ENCODE results near the gene NEGR1. TPM values are rescaled to one million over a fixed set of nuclear protein-coding genes. Genes with fewer than 3 reads are reported as not detected.

Gene NEGR1
- total RNA-seq, 2 experiments from 2014 or later, result not detected

DNA sequence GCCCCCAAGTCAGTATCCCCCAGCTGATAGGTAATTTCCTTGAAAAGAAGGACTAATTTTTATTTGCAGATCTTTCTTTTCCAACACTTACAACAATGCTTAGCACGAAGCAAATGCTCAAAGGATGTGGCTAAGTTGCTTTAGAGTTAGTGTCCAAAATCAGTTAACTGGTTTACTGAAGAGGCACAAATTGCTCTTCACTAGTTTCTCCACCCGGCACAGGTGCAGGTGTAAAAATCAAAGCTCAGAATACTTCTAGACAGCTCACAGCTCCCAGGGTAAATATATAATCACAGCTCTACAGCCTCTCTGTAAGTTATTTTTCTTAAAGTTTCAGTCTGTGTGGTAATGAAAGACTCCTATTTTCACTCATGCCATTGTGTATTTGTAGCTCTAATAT, 361.8 kb downstream of the NEGR1 start:
- BruUV-seq (replicated peaks), result no TSS peak
- Histone ChIP-seq H2AFZ (ENCODE audit: low read length) (no peak overlapping the region), H3K4me3 (ENCODE audit: low read depth, low read length, poor library complexity, severe bottlenecking) (no peak overlapping the region), H3K27ac (ENCODE audit: low read depth, low read length, poor library complexity, severe bottlenecking) (no peak overlapping the region), H3K4me1 (ENCODE audit: insufficient read depth, low read length, poor library complexity, severe bottlenecking) (no peaks in the 10 kb centered on the region), H4K20me1 (ENCODE audit: insufficient read depth, low read length) (no peaks in the 10 kb centered on the region), H3K4me2 (ENCODE audit: low read length) (no peak overlapping the region), H3K36me3 (ENCODE audit: insufficient read depth, low read length) (no peaks in the 10 kb centered on the region), H3K9me2 (ENCODE audit: insufficient read depth, low read length) (no peaks in the 10 kb centered on the region), H3K9me3 (ENCODE audit: low read length) (no peaks in the 10 kb centered on the region), H3K79me2 (ENCODE audit: insufficient read depth, low read depth, low read length) (no peaks in the 10 kb centered on the region)
- no peak for TF ChIP-seq EZH2phosphoT487 (IDR thresholded peaks at IDR 0.05; ENCODE audit: borderline replicate concordance, low read depth, low read length)
- TF ChIP-seq, protein P1, sequence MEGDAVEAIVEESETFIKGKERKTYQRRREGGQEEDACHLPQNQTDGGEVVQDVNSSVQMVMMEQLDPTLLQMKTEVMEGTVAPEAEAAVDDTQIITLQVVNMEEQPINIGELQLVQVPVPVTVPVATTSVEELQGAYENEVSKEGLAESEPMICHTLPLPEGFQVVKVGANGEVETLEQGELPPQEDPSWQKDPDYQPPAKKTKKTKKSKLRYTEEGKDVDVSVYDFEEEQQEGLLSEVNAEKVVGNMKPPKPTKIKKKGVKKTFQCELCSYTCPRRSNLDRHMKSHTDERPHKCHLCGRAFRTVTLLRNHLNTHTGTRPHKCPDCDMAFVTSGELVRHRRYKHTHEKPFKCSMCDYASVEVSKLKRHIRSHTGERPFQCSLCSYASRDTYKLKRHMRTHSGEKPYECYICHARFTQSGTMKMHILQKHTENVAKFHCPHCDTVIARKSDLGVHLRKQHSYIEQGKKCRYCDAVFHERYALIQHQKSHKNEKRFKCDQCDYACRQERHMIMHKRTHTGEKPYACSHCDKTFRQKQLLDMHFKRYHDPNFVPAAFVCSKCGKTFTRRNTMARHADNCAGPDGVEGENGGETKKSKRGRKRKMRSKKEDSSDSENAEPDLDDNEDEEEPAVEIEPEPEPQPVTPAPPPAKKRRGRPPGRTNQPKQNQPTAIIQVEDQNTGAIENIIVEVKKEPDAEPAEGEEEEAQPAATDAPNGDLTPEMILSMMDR (conservative IDR thresholded peaks at IDR 0.05; ENCODE audit: low read length), result no peak
- no peak for DNase-seq (ENCODE audit: low spot score)
- ChIA-PET POLR2A (interaction anchor here (0.6 to 1.6 kb wide), 3 partner anchors 9 to 453 kb away, joined by 3 to 6 read pairs (median 5); no protein-coding TSS in a partner anchor), CTCF (ENCODE audit: unreplicated experiment) (no interaction called here)
- intact Hi-C loops (cut with micrococcal nuclease; ENCODE audit: unreplicated experiment), result no loop called here

DNA sequence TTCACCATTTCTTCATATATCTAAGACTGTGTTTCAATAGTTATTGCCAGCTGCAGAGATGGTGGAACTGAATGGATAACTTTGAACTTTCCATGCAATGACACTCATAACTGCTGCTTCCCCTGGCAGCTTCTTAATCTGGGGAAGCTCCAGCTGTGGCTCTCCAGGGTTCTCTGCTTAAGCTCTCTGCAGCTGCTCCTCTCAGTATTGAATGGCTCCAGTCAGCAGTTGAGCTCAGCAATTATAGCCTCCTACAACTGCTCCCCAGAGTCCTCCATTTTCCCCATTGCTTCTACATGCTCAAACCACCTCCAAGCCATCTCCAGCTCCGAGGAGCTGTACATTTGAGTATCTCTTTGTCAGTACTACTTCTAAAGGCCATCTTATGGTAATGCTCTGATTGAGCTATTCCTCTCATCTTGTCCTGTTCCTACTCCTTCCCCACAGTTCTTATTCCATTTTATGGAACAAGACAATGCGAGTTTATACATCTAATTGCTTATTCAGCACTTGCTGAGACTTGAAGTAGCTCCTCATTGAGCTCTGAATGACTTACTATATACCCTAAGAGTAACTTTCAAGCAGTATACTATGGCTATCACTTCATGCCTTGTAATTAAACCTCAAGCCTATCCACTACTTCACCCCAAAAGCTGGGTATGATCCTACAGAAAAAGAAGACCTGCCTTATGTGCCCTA, 362.4 kb downstream of the NEGR1 start:
- ChIA-PET POLR2A (interaction anchor here (0.7 to 1.6 kb wide), 4 partner anchors 10 to 311 kb away, joined by 3 to 7 read pairs (median 6); no protein-coding TSS in a partner anchor), CTCF (ENCODE audit: unreplicated experiment) (no interaction called here)
- Histone ChIP-seq H3K4me3 (ENCODE audit: low read depth, low read length, poor library complexity, severe bottlenecking) (no peak overlapping the region), H3K27ac (ENCODE audit: low read depth, low read length, poor library complexity, severe bottlenecking) (no peak overlapping the region), H4K20me1 (ENCODE audit: insufficient read depth, low read length) (no peaks in the 10 kb centered on the region), H2AFZ (ENCODE audit: low read length) (no peak overlapping the region), H3K9me3 (ENCODE audit: low read length) (no peaks in the 10 kb centered on the region), H3K9me2 (ENCODE audit: insufficient read depth, low read length) (no peaks in the 10 kb centered on the region), H3K4me1 (ENCODE audit: insufficient read depth, low read length, poor library complexity, severe bottlenecking) (no peaks in the 10 kb centered on the region), H3K79me2 (ENCODE audit: insufficient read depth, low read depth, low read length) (no peaks in the 10 kb centered on the region), H3K4me2 (ENCODE audit: low read length) (no peak overlapping the region), H3K36me3 (ENCODE audit: insufficient read depth, low read length) (no peaks in the 10 kb centered on the region)
- no peak for TF ChIP-seq EZH2phosphoT487 (IDR thresholded peaks at IDR 0.05; ENCODE audit: borderline replicate concordance, low read depth, low read length)
- TF ChIP-seq, protein P1 (conservative IDR thresholded peaks at IDR 0.05; ENCODE audit: low read length), result no peak
- intact Hi-C loops (cut with micrococcal nuclease; ENCODE audit: unreplicated experiment), result no loop called here
- no peak for DNase-seq (ENCODE audit: low spot score)
- no TSS peak for BruUV-seq (replicated peaks)

DNA sequence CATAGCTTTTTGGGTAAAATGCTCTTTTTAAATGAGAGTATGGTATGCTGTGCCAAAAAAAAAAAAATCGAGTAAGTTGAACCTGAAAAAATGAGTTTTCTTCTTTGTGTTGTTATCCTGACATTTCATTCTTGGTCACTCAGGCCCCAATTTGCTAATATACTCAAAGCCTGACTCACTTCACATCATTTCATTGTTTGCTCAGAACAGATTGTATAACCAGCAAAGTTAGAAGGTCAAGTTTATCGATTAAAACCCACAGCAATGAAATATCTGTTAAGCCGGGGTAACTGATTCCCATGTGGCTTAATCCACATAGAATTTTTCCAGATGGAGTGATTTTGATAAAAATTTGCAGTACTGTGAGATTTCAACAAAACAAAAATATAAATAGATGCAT, 363.7 kb downstream of the NEGR1 start:
- Histone ChIP-seq H3K4me2 (ENCODE audit: low read length) (no peak overlapping the region), H3K9me2 (ENCODE audit: insufficient read depth, low read length) (no peaks in the 10 kb centered on the region), H2AFZ (ENCODE audit: low read length) (no peak overlapping the region), H4K20me1 (ENCODE audit: insufficient read depth, low read length) (no peaks in the 10 kb centered on the region), H3K79me2 (ENCODE audit: insufficient read depth, low read depth, low read length) (no peaks in the 10 kb centered on the region), H3K27ac (ENCODE audit: low read depth, low read length, poor library complexity, severe bottlenecking) (no peak overlapping the region), H3K4me1 (ENCODE audit: insufficient read depth, low read length, poor library complexity, severe bottlenecking) (no peaks in the 10 kb centered on the region), H3K36me3 (ENCODE audit: insufficient read depth, low read length) (no peaks in the 10 kb centered on the region), H3K9me3 (ENCODE audit: low read length) (no peaks in the 10 kb centered on the region), H3K4me3 (ENCODE audit: low read depth, low read length, poor library complexity, severe bottlenecking) (no peak overlapping the region)
- TF ChIP-seq, protein P1 (conservative IDR thresholded peaks at IDR 0.05; ENCODE audit: low read length), result no peak
- TF ChIP-seq EZH2phosphoT487 (IDR thresholded peaks at IDR 0.05; ENCODE audit: borderline replicate concordance, low read depth, low read length), result no peak
- DNase-seq (ENCODE audit: low spot score), result no peak
- intact Hi-C loops (cut with micrococcal nuclease; ENCODE audit: unreplicated experiment), result no loop called here
- ChIA-PET CTCF (ENCODE audit: unreplicated experiment) (no interaction called here), POLR2A (interaction anchor here (0.6 to 1.4 kb wide), 2 partner anchors 17 to 138 kb away, joined by 3 to 4 read pairs; no protein-coding TSS in a partner anchor)
- BruUV-seq (replicated peaks), result no TSS peak

All from OCI-LY7 (cell line).